ENCODE results near the gene PDSS2.
"Not testable (repeated sequence)": the region's sequence is repeated elsewhere in the genome, so short reads cannot be mapped to it uniquely, and the experiment has no call there.

Gene PDSS2

DNA sequence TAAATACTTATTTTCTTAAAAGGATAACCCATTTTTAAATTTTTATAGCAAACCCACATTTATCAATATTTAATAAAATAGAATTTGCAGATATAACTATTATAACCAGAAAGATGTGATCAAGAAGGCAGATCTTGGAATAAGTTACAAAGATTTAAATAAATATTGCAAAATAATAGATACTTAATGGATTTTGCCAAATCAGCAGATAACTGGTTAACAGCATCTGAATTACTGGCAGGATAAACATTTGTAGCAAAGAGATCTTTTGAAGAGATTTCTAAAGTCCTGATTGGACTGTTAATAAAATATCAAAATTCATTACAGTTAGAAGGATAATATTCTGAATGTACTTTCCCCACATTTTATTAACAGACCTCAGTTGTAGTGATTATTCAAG lies 144.2 kb downstream of the PDSS2 start:
- H3K36me3 ChIP-seq (ENCODE audit: insufficient read depth, low read length), result no peaks in the 10 kb centered on the region
- H3K4me3 ChIP-seq (ENCODE audit: low read length), result no peak overlapping the region
- no peaks in the 10 kb centered on the region for H3K9me3 ChIP-seq (ENCODE audit: insufficient read depth, low read depth, low read length)
- H3K27me3 ChIP-seq (ENCODE audit: insufficient read depth, low read length), result no peaks in the 10 kb centered on the region
- no peak overlapping the region for H3K9ac ChIP-seq (ENCODE audit: low read depth, low read length)
- no peak overlapping the region for H3K27ac ChIP-seq (ENCODE audit: low read depth, low read length)
- peaks cover 2% of the 10 kb centered on the region; the same call in 1 of the 2 replicates for H3K4me1 ChIP-seq (ENCODE audit: insufficient read depth, low read length)

DNA sequence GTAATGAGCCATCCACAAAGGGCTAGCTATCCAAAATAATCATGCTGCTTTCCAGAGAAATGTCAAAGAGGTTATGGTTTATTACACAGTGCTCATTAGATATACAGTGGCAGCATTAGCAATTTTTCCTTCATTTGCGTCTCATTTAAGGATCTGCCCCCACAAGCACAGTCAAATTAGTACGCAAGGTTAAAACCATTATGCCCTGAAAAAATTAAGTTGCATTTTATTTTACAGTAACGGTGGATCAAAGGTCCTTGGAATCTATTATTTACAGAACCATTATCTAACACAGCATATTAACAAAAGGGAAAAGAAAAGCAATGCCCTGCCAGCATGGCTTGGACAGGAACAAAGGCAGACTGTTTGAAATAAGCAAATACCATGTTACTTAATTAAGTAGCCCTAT lies 144.8 kb downstream of the PDSS2 start:
- no peak overlapping the region for H3K4me3 ChIP-seq (ENCODE audit: low read length)
- H3K4me1 ChIP-seq (ENCODE audit: insufficient read depth, low read length), result peaks cover 2% of the 10 kb centered on the region; the same call in 1 of the 2 replicates
- H3K36me3 ChIP-seq (ENCODE audit: insufficient read depth, low read length), result no peaks in the 10 kb centered on the region
- H3K9me3 ChIP-seq (ENCODE audit: insufficient read depth, low read depth, low read length), result no peaks in the 10 kb centered on the region
- H3K27me3 ChIP-seq (ENCODE audit: insufficient read depth, low read length), result no peaks in the 10 kb centered on the region
- WGBS, result 95% methylated on average over 3 of the region's 3 CpGs
- no peak overlapping the region for H3K27ac ChIP-seq (ENCODE audit: low read depth, low read length)
- H3K9ac ChIP-seq (ENCODE audit: low read depth, low read length), result no peak overlapping the region

DNA sequence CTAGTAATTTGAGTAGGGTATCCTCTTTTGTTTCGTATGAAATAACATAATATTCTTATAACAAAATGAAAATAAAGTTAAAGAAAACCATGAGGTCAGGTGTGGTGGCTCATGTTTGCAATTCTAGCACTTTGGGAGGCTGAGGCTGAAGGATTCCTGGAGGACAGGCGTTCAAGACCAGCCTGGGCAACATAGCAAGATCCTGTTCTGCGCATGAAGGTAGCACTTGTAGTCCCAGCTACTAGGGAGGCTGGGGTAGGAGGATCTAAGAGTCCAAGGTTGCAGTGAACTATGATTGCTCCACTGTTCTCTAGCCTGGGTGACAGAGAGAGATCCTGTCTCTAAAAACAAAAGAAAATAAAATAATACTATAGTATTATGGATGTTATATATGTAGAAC lies 145.6 kb downstream of the PDSS2 start:
- Histone ChIP-seq H3K9me3 (ENCODE audit: insufficient read depth, low read depth, low read length) (no peaks in the 10 kb centered on the region), H3K36me3 (ENCODE audit: insufficient read depth, low read length) (no peaks in the 10 kb centered on the region), H3K27me3 (ENCODE audit: insufficient read depth, low read length) (no peaks in the 10 kb centered on the region), H3K27ac (ENCODE audit: low read depth, low read length) (no peak overlapping the region), H3K4me3 (ENCODE audit: low read length) (no peak overlapping the region), H3K9ac (ENCODE audit: low read depth, low read length) (no peak overlapping the region), H3K4me1 (ENCODE audit: insufficient read depth, low read length) (peaks cover 2% of the 10 kb centered on the region; the same call in 1 of the 2 replicates)
- WGBS, result 94% methylated on average over 2 of the region's 3 CpGs

DNA sequence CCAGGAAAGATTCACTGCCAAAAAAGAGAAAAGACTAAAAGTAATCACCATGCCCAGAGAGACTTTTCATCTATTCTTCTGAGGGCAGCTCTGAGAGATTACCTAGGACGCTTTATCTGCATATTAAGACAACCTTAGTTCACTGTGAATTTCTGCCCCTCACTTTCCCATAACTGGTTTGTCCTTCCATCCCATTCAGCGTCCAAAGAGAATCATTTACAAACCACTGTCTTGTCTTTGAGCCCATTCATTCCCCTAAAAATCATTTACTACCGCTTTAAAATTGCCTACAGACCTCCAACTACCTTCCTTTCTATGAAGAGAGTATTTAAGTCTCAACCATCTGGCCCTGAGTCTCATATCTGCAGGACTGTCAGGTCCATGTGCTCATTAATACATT lies 149.0 kb downstream of the PDSS2 start:
- no peaks in the 10 kb centered on the region for H3K9me3 ChIP-seq (ENCODE audit: insufficient read depth, low read depth, low read length)
- WGBS, result 90% methylated on average over 3 of the region's 3 CpGs
- H3K4me1 ChIP-seq (ENCODE audit: insufficient read depth, low read length), result no peaks in the 10 kb centered on the region; the same call in 1 of the 2 replicates
- H3K4me3 ChIP-seq (ENCODE audit: low read length), result no peak overlapping the region
- H3K36me3 ChIP-seq (ENCODE audit: insufficient read depth, low read length), result no peaks in the 10 kb centered on the region
- no peaks in the 10 kb centered on the region for H3K27me3 ChIP-seq (ENCODE audit: insufficient read depth, low read length)
- H3K9ac ChIP-seq (ENCODE audit: low read depth, low read length), result no peak overlapping the region
- H3K27ac ChIP-seq (ENCODE audit: low read depth, low read length), result no peak overlapping the region

DNA sequence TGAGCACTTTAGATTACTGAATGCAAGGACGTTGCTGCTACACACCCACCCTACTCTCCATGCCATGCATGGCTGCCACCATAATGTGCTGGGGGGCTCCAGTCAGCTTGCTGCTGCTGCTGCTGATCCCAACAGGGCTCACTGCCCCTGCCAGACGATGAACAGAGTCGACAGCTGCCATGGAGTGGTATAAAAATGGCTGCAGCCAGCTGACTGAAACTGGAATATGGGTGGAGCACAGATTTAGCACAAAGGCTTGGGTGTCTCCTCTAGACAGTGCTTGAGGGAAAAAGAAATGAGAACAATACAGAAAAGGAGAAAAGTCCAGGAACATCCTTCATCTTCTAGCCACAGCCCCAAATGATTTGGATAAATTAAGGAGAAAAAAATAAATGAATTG lies 150.7 kb downstream of the PDSS2 start:
- Histone ChIP-seq H3K4me1 (ENCODE audit: insufficient read depth, low read length) (no peaks in the 10 kb centered on the region), H3K27ac (ENCODE audit: low read depth, low read length) (no peak overlapping the region)
- WGBS, result 93% methylated on average over 3 of the region's 3 CpGs

DNA sequence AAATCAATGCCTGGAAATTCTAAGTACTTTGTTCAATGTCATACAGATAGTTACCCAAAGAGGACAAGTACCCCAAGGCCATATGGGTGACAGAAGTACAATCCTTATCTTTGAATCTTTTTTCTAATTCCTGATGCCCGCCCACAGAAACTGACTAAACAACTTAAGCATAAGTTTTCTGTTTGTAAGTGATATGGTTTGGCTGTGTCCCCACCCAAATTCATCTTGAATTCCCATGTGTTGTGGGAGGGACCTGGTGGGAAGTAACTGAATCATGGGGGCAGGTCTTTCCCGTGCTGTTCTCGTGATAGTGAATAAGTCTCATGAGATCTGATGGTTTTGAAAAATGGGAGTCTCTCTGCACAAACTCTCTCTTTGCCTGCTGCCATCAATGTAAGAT lies 153.4 kb downstream of the PDSS2 start:
- not testable (repeated sequence) for H3K4me1 ChIP-seq (ENCODE audit: insufficient read depth, low read length); H3K4me3 ChIP-seq (ENCODE audit: low read length); H3K9ac ChIP-seq (ENCODE audit: low read depth, low read length); H3K27ac ChIP-seq (ENCODE audit: low read depth, low read length); H3K9me3 ChIP-seq (ENCODE audit: insufficient read depth, low read depth, low read length); H3K27me3 ChIP-seq (ENCODE audit: insufficient read depth, low read length); H3K36me3 ChIP-seq (ENCODE audit: insufficient read depth, low read length)
- WGBS, result 97% methylated on average over 2 of the region's 3 CpGs

More for the DNA sequence above, 150.7 kb downstream of the PDSS2 start:
- H3K4me3 ChIP-seq (ENCODE audit: low read length), result no peak overlapping the region
- H3K36me3 ChIP-seq (ENCODE audit: insufficient read depth, low read length), result no peaks in the 10 kb centered on the region
- H3K9me3 ChIP-seq (ENCODE audit: insufficient read depth, low read depth, low read length), result no peaks in the 10 kb centered on the region
- H3K27me3 ChIP-seq (ENCODE audit: insufficient read depth, low read length), result no peaks in the 10 kb centered on the region
- no peak overlapping the region for H3K9ac ChIP-seq (ENCODE audit: low read depth, low read length)

DNA sequence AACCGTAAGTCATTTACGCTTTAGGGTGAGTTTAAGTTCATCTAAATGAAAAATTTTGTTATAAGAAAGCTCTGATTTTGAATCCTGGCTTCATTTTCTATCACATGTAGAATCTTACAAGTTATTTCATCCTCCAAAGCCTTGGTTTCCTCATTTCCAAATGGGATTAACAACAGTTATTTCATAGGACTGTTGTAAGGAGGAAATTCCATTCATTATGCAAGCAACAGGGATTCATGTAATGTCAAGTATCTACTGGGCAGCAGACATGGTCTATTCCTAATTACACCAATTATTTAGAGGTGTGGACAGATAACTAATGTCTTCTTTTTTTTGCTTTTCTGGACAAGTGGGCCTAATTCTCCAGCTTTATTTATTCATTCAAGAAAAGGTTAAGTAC lies 154.0 kb downstream of the PDSS2 start:
- Histone ChIP-seq H3K9ac (ENCODE audit: low read depth, low read length) (no peak overlapping the region), H3K4me1 (ENCODE audit: insufficient read depth, low read length) (no peaks in the 10 kb centered on the region), H3K27me3 (ENCODE audit: insufficient read depth, low read length) (no peaks in the 10 kb centered on the region), H3K9me3 (ENCODE audit: insufficient read depth, low read depth, low read length) (no peaks in the 10 kb centered on the region), H3K27ac (ENCODE audit: low read depth, low read length) (no peak overlapping the region), H3K36me3 (ENCODE audit: insufficient read depth, low read length) (no peaks in the 10 kb centered on the region), H3K4me3 (ENCODE audit: low read length) (no peak overlapping the region)
- 60% methylated on average over 1 of the region's 2 CpGs for WGBS

DNA sequence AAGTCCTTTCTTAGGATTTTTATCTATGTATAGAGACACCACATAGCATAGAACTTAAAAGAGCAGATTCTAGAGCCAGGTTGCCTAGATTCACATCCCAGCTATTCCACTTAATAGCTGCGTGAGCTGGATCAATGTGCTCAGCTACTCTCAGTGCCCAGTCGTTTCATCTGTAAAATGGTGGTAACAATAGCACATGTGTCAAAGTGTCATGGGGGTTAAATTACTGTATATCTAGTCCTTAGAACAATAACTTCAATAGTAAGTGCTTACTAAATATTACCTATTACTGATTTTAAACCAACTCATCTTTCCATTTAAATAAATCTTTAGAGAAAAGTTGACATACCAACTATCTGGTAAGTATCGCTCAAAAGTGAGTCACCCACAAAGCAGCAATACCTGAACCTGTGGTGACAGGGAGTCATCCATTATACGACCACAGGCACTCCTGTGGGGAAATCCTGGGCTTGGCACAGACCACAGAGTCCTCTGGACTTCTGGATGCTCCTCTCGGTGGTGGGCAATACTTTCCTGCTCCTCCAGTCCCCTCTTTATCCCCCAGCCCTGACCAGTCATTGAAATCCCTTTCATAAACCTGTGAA lies 154.8 kb downstream of the PDSS2 start:
- 92% methylated on average over 4 of the region's 5 CpGs for WGBS
- H3K4me1 ChIP-seq (ENCODE audit: insufficient read depth, low read length), result no peaks in the 10 kb centered on the region

DNA sequence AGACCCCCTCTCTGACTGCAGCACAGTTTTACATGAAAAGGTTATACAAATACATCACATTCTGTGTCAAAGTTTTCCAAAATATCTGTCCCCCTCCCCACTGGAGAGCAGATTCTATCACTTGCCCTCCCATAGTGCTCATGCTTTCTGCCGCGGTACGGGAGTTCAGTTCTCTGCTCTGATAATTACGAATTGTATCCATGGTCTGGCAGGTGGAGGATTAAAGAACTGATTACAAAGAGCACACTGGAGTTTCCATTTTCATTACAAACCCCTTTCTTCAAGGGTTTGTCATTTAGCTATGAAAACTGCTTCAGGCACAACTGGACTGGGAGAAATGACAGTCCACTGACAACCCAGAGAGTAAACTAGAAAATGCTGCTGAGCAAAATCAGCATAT lies 166.0 kb downstream of the PDSS2 start:
- no peaks in the 10 kb centered on the region for H3K36me3 ChIP-seq (ENCODE audit: insufficient read depth, low read length)
- H3K27ac ChIP-seq (ENCODE audit: low read depth, low read length), result no peak overlapping the region
- WGBS, result 92% methylated on average over 4 of the region's 4 CpGs
- no peak overlapping the region for H3K4me3 ChIP-seq (ENCODE audit: low read length)
- H3K4me1 ChIP-seq (ENCODE audit: insufficient read depth, low read length), result peaks cover 27% of the 10 kb centered on the region
- H3K9me3 ChIP-seq (ENCODE audit: insufficient read depth, low read depth, low read length), result no peaks in the 10 kb centered on the region
- no peak overlapping the region for H3K9ac ChIP-seq (ENCODE audit: low read depth, low read length)
- no peaks in the 10 kb centered on the region for H3K27me3 ChIP-seq (ENCODE audit: insufficient read depth, low read length)

More for the DNA sequence above, 154.8 kb downstream of the PDSS2 start:
- no peak overlapping the region for H3K4me3 ChIP-seq (ENCODE audit: low read length)
- no peaks in the 10 kb centered on the region for H3K36me3 ChIP-seq (ENCODE audit: insufficient read depth, low read length)
- H3K27me3 ChIP-seq (ENCODE audit: insufficient read depth, low read length), result no peaks in the 10 kb centered on the region
- H3K9me3 ChIP-seq (ENCODE audit: insufficient read depth, low read depth, low read length), result no peaks in the 10 kb centered on the region
- no peak overlapping the region for H3K9ac ChIP-seq (ENCODE audit: low read depth, low read length)
- H3K27ac ChIP-seq (ENCODE audit: low read depth, low read length), result no peak overlapping the region

DNA sequence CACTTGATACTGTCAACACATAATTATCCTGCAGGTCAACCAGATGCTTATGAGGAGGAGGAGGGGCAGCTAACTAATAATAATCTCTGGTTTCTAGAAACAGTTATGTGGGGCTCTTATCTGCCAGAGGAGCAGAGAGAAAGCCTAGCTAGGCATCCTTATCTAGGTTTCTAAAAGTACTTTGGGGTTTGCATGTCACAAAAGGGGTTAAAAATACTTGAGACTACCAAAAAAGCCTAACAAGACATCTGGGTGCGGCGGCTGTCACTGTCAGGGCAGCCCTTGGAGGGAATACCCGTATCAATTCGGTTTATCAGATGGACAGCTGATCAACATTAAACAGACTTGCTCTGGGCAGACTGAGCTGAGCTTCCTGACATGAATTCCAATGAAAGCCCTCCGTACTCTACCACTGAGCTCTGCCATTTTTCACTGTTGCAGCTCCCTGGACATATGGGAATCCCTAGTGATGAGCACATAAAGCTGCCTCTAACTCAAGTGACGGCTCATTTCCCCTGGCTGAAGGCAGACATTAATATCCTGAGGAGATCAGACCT lies 166.6 kb downstream of the PDSS2 start:
- Histone ChIP-seq H3K9me3 (ENCODE audit: insufficient read depth, low read depth, low read length) (no peaks in the 10 kb centered on the region), H3K27me3 (ENCODE audit: insufficient read depth, low read length) (no peaks in the 10 kb centered on the region), H3K36me3 (ENCODE audit: insufficient read depth, low read length) (no peaks in the 10 kb centered on the region), H3K4me3 (ENCODE audit: low read length) (no peak overlapping the region), H3K27ac (ENCODE audit: low read depth, low read length) (no peak overlapping the region), H3K9ac (ENCODE audit: low read depth, low read length) (no peak overlapping the region), H3K4me1 (ENCODE audit: insufficient read depth, low read length) (peaks cover 27% of the 10 kb centered on the region)
- 86% methylated on average over 6 of the region's 6 CpGs for WGBS

DNA sequence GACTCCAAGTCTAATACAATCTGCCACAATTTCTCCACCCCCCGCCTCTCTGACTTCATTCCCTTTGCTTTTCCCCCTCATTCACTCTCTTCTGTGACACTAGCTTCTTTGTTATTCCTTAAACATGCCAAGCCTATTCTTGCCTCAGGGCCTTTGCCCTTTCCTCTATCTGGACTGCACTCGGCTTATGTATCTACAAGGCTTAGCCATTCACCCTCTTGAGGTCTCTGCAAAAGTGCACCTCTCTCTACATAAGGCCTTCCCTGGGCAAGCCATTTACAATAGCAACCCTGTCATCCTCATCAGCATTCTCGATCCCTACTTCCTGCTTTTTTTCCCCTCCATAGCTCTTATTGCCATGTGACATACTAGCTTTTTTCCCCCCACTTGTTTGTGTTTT lies 168.9 kb downstream of the PDSS2 start:
- Histone ChIP-seq H3K4me3 (ENCODE audit: low read length) (no peak overlapping the region), H3K36me3 (ENCODE audit: insufficient read depth, low read length) (no peaks in the 10 kb centered on the region), H3K4me1 (ENCODE audit: insufficient read depth, low read length) (peaks cover 29% of the 10 kb centered on the region), H3K27me3 (ENCODE audit: insufficient read depth, low read length) (no peaks in the 10 kb centered on the region), H3K27ac (ENCODE audit: low read depth, low read length) (no peak overlapping the region), H3K9ac (ENCODE audit: low read depth, low read length) (no peak overlapping the region), H3K9me3 (ENCODE audit: insufficient read depth, low read depth, low read length) (no peaks in the 10 kb centered on the region)
- WGBS, result 59% methylated on average over 3 of the region's 3 CpGs

DNA sequence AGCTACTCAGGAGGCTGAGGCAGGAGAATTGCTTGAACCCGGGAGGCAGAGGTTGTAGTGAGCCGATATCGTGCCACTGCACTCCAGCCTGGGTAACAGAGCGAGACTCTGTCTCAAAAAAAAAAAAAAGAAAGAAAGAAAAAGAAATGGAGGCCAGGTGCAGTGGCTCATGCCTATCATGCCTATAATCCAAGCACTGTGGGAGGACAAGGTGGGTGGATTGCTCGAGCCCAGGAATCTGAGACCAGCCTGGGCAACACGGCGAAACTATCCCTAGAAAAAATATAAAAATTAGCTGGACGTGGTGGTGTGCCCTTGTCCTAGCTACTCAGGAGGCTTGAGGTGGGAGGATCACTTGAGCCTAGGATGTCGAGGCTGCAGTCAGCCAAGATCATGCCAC lies 170.1 kb downstream of the PDSS2 start:
- H3K9me3 ChIP-seq (ENCODE audit: insufficient read depth, low read depth, low read length); H3K27ac ChIP-seq (ENCODE audit: low read depth, low read length); H3K36me3 ChIP-seq (ENCODE audit: insufficient read depth, low read length); H3K27me3 ChIP-seq (ENCODE audit: insufficient read depth, low read length); H3K9ac ChIP-seq (ENCODE audit: low read depth, low read length); H3K4me3 ChIP-seq (ENCODE audit: low read length): not testable (repeated sequence)
- H3K4me1 ChIP-seq (ENCODE audit: insufficient read depth, low read length), result peaks cover 37% of the 10 kb centered on the region
- 93% methylated on average over 9 of the region's 9 CpGs for WGBS

All from HUES64 (cell line).